Measurements from ENCODE around the gene RTN4IP1.

DNA sequence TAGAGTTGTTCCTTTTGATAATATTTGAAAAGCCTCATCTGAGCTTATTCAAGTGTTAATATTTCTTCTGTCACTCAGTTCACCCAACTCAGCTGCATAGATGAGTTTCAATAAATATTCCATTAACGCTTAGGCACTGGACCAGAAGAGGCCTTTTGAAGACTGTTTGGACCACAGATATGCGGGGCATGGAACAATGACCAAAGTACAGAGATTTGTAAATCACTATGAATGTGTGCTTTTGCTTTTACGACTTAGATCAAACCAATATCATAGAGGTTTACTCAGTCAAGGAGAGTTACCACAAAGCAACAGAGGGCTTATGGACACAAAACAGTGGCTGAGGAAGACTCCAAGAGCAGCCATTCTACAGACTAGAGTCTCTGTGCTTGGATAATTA is 99.9 kb downstream of the RTN4IP1 start:
- TF ChIP-seq, protein P1, sequence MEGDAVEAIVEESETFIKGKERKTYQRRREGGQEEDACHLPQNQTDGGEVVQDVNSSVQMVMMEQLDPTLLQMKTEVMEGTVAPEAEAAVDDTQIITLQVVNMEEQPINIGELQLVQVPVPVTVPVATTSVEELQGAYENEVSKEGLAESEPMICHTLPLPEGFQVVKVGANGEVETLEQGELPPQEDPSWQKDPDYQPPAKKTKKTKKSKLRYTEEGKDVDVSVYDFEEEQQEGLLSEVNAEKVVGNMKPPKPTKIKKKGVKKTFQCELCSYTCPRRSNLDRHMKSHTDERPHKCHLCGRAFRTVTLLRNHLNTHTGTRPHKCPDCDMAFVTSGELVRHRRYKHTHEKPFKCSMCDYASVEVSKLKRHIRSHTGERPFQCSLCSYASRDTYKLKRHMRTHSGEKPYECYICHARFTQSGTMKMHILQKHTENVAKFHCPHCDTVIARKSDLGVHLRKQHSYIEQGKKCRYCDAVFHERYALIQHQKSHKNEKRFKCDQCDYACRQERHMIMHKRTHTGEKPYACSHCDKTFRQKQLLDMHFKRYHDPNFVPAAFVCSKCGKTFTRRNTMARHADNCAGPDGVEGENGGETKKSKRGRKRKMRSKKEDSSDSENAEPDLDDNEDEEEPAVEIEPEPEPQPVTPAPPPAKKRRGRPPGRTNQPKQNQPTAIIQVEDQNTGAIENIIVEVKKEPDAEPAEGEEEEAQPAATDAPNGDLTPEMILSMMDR (conservative IDR thresholded peaks at IDR 0.05): no peak
- no peak for TF ChIP-seq ZFX (IDR thresholded peaks at IDR 0.05)
